ENCODE results near the gene ALDOC. TPM values are rescaled to one million over a fixed set of nuclear protein-coding genes. Genes with fewer than 3 reads are reported as not detected.

Gene ALDOC
- total and polyA plus RNA-seq, 4 donors, result 40.1 to 131 (median 94.8) TPM

DNA sequence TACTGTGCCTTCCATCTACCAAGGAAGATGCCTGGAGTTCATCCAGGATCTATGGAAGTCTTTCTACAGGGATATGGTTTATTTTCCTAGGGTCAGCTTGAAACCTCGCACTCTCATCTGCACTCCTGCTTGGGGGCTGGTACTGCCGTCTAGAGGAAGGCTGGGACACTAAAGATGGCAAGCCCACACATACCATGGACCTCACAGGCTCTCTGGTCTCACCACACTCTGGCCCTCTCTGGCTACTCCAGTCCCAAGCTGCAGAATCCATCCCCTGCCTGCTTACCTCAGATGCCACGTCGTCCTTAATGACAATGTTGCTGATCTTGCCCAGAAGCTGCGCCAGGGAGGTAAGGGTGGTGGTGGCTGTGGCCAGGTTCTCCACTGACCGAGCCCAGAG lies 22.1 kb downstream of the ALDOC start:
- 89% methylated on average over 6 of the region's 6 CpGs for WGBS
- TF ChIP-seq SP1 (IDR thresholded peaks at IDR 0.05) (no peak), YY1 (IDR thresholded peaks at IDR 0.05) (no peak), EGR1 (IDR thresholded peaks at IDR 0.05; ENCODE audit: low read depth in 2 of 2) (no peak), FOXA1 (IDR thresholded peaks at IDR 0.05) (no peak), ZBTB33 (IDR thresholded peaks at IDR 0.05) (no peak), ATF3 (IDR thresholded peaks at IDR 0.05) (no peak), RXRA (IDR thresholded peaks at IDR 0.05) (no peak), JUND (IDR thresholded peaks at IDR 0.05) (no peak), HNF4G (IDR thresholded peaks at IDR 0.05) (no peak), NR2F2 (IDR thresholded peaks at IDR 0.05) (no peak), TAF1 (conservative IDR thresholded peaks at IDR 0.05) (no peak), FOXA2 (IDR thresholded peaks at IDR 0.05) (no peak)
- TF ChIP-seq, protein P1, sequence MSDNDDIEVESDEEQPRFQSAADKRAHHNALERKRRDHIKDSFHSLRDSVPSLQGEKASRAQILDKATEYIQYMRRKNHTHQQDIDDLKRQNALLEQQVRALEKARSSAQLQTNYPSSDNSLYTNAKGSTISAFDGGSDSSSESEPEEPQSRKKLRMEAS (IDR thresholded peaks at IDR 0.05), result no peak
- Histone ChIP-seq H3K9me3 (ENCODE audit: control insufficient read depth in 4 of 4, low read length in 3 of 4) (no peaks in the 10 kb centered on the region), H3K9ac (ENCODE audit: low read depth in 1 of 2, low read length in 2 of 2) (no peak overlapping the region), H3K27ac (ENCODE audit: low read depth in 1 of 2, low read length in 2 of 2) (no peak overlapping the region), H3K36me3 (ENCODE audit: control insufficient read depth in 4 of 4, insufficient read depth in 3 of 4, low read depth in 1 of 4, low read length in 3 of 4) (peaks cover 6 to 44% (median 32%) of the 10 kb centered on the region in 4 donors), H3K27me3 (ENCODE audit: control insufficient read depth in 4 of 4, insufficient read depth in 4 of 4, low read length in 3 of 4) (no peaks in the 10 kb centered on the region), H3K4me1 (ENCODE audit: control insufficient read depth in 4 of 4, insufficient read depth in 4 of 4, low read length in 3 of 4) (peaks cover 4 to 25% (median 20%) of the 10 kb centered on the region in 4 donors), H3K4me3 (ENCODE audit: low read depth in 1 of 3, low read length in 3 of 3) (no peak overlapping the region)
- no peak for DNase-seq (ENCODE audit: low spot score)

GRCh38 chr17:28553000-28553505 lies 23.6 kb downstream of the ALDOC start:
- Histone ChIP-seq H3K27me3 (ENCODE audit: control insufficient read depth in 4 of 4, insufficient read depth in 4 of 4, low read length in 3 of 4) (no peaks in the 10 kb centered on the region), H3K9me3 (ENCODE audit: control insufficient read depth in 4 of 4, low read length in 3 of 4) (no peaks in the 10 kb centered on the region), H3K9ac (ENCODE audit: low read depth in 1 of 2, low read length in 2 of 2) (no peak overlapping the region), H3K36me3 (ENCODE audit: control insufficient read depth in 4 of 4, insufficient read depth in 3 of 4, low read depth in 1 of 4, low read length in 3 of 4) (peaks cover 6 to 37% (median 26%) of the 10 kb centered on the region in 4 donors), H3K4me1 (ENCODE audit: control insufficient read depth in 4 of 4, insufficient read depth in 4 of 4, low read length in 3 of 4) (peaks cover 4 to 25% (median 20%) of the 10 kb centered on the region in 4 donors), H3K4me3 (ENCODE audit: low read depth in 1 of 3, low read length in 3 of 3) (no peak overlapping the region), H3K27ac (ENCODE audit: low read depth in 1 of 2, low read length in 2 of 2) (peak overlapping the region; percentile 26 to 73)
- DNase-seq (ENCODE audit: low spot score), result no peak
- WGBS, result 64% methylated on average over 5 of the region's 5 CpGs
- TF ChIP-seq HNF4A (conservative IDR thresholded peaks at IDR 0.05), result peak; percentile 68 to 70
- no peak for TF ChIP-seq RAD21 (IDR thresholded peaks at IDR 0.05)
- no peak for TF ChIP-seq SP1 (IDR thresholded peaks at IDR 0.05)
- peak in 1 of 2 donors; percentile 14 for TF ChIP-seq RXRA (IDR thresholded peaks at IDR 0.05)

DNA sequence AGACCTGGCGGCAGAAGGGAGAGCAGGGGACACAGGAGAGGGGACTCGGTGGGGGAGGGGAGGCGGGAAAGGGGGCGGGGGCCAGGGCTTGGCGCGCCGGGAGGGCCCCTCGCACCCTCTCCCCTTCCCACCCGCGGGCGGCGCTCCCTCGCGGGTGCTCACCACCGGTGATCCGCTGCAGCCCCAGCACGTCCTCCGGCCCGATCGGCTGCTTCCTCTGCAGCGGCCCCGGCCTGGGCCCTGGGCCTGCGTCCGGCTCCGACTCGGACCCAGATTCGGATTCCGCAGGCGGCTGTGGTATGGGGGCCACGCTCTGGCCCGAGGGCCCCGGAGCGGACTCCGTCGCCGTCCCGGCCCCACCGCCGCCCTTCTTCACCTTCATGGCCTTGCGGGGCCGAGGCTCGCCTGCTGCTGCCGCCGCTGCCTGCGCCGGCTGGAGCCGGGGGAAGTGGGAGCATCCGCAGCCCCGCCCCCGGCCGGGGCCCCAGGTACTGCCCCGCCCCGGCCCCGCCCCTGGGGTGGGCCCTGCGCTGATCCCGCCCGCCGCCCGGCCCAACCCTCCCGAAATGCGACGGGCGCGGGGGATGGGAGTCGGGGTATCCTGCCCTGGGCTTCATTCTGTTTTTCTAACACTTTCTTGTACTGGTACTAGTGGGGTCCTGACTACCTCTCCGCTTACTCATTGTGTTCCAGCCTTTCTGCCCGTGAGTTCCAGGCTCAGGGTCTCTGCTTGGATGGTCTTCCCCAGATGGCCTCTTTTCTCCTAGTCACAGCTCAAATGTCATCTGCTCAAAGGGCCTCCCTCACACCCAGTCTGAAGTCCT lies 24.3 kb downstream of the ALDOC start, which contains the start of gene UNC119:
Gene UNC119, minus strand, starts transcription at position 449 of the 824 bp plus-strand sequence. Its CDS starts 67 bp downstream, at position 382.
- no peak for TF ChIP-seq CTCF (IDR thresholded peaks at IDR 0.05; ENCODE audit: low read depth, low read length, missing input control)
- no peak for TF ChIP-seq RAD21 (IDR thresholded peaks at IDR 0.05)
- TF ChIP-seq JUND (IDR thresholded peaks at IDR 0.05), result no peak
- TF ChIP-seq YY1 (IDR thresholded peaks at IDR 0.05), result no peak
- no peak for TF ChIP-seq EGR1 (IDR thresholded peaks at IDR 0.05; ENCODE audit: low read depth in 2 of 2)
- no peak for TF ChIP-seq ATF3 (IDR thresholded peaks at IDR 0.05)
- TF ChIP-seq SP1 (IDR thresholded peaks at IDR 0.05), result no peak
- no peak for TF ChIP-seq GABPA (IDR thresholded peaks at IDR 0.05 in 1 of 2, conservative IDR thresholded peaks at IDR 0.05 in 1 of 2)
- Histone ChIP-seq H3K4me1 (ENCODE audit: control insufficient read depth in 4 of 4, insufficient read depth in 4 of 4, low read length in 3 of 4) (peaks cover 4 to 25% (median 20%) of the 10 kb centered on the region in 4 donors), H3K9ac (ENCODE audit: low read depth in 1 of 2, low read length in 2 of 2) (no peak within 1 kb of the TSS), H3K4me3 (ENCODE audit: low read depth in 1 of 3, low read length in 3 of 3) (peak within 1 kb of the TSS; percentile 30 to 77 (median 65)), H3K9me3 (ENCODE audit: control insufficient read depth in 4 of 4, low read length in 3 of 4) (no peaks in the 10 kb centered on the region), H3K36me3 (ENCODE audit: control insufficient read depth in 4 of 4, insufficient read depth in 3 of 4, low read depth in 1 of 4, low read length in 3 of 4) (peaks cover 8 to 31% (median 23%) of the 10 kb centered on the region in 4 donors), H3K27ac (ENCODE audit: low read depth in 1 of 2, low read length in 2 of 2) (peak within 1 kb of the TSS; percentile 26 to 73), H3K27me3 (ENCODE audit: control insufficient read depth in 4 of 4, insufficient read depth in 4 of 4, low read length in 3 of 4) (no peaks in the 10 kb centered on the region)
- WGBS, result 3% methylated on average over 67 of the region's 67 CpGs
- peak; percentile 84 for DNase-seq (ENCODE audit: low spot score)

Measured in liver (tissue), 9 donors.